HL-60 (cell line): Measurements from ENCODE around the gene FAM221A.

Experiments used
- DNase-seq, 2 experiments: peaks; one replicate each; pipeline ENCODE4 v3.0.0-alpha.2; 2010 to 2020; ENCODE audit warnings: low read depth in 1 of 2, low spot score in 1 of 2
- H3K27ac ChIP-seq: fragments of 250-450 bp; sonication (Bioruptor Pico); replicated peaks from 2 replicates; pipeline ENCODE4 v1.5.1; 2020; ENCODE audit warnings: mild to moderate bottlenecking, moderate library complexity
- H3K27me3 ChIP-seq: fragments of 250-450 bp; sonication (Bioruptor Pico); 2 replicates; pipeline ENCODE4 v1.5.1; 2021; ENCODE audit warnings: mild to moderate bottlenecking, moderate library complexity; ENCODE audit not compliant: insufficient read depth, poor library complexity, severe bottlenecking
- H3K4me3 ChIP-seq: replicated peaks from 2 replicates; pipeline ENCODE4 v1.5.1; 2011; ENCODE audit warnings: mild to moderate bottlenecking, control low read depth, low read length; ENCODE audit not compliant: insufficient read depth
- CTCF ChIP-seq: IDR thresholded peaks from one replicate; pipeline ENCODE4 v1.5.1; 2011; ENCODE audit warnings: low read length, control low read depth, inconsistent platforms; ENCODE audit not compliant: insufficient read depth
- GABPA ChIP-seq: IDR thresholded peaks from 2 replicates; pipeline ENCODE4 v1.6.1; 2012; ENCODE audit warnings: low read depth
- POLR2AphosphoS5 ChIP-seq: IDR thresholded peaks from 2 replicates; pipeline ENCODE4 v1.6.1; 2012; ENCODE audit warnings: low read depth
- REST ChIP-seq: IDR thresholded peaks from 2 replicates; pipeline ENCODE4 v1.6.1; 2012; ENCODE audit warnings: low read depth; ENCODE audit not compliant: insufficient replicate concordance
- SPI1 ChIP-seq: IDR thresholded peaks from 2 replicates; pipeline ENCODE4 v1.6.1; 2012; ENCODE audit warnings: low read depth, mild to moderate bottlenecking, borderline replicate concordance

The FAM221A gene

GRCh38 chr7:23685731-23686130 lies 5.7 kb downstream of the FAM221A start:
- Histone ChIP-seq H3K27ac (no peak overlapping the region), H3K27me3 (no peaks in the 10 kb centered on the region), H3K4me3 (no peak overlapping the region)
- no peak for TF ChIP-seq GABPA
- no peak for TF ChIP-seq CTCF
- TF ChIP-seq SPI1 = no peak
- no peak for TF ChIP-seq POLR2AphosphoS5
- TF ChIP-seq REST = no peak
- no peak for DNase-seq

GRCh38 chr7:23687011-23687410 lies 7.0 kb downstream of the FAM221A start:
- no peak for DNase-seq
- TF ChIP-seq REST (no peak), CTCF (no peak), SPI1 (no peak)
- no peaks in the 10 kb centered on the region for H3K27me3 ChIP-seq
- H3K4me3 ChIP-seq = no peak overlapping the region
- no peak overlapping the region for H3K27ac ChIP-seq

- Histone ChIP-seq H3K27me3 (no peaks in the 10 kb centered on the region), H3K27ac (no peak overlapping the region), H3K4me3 (no peak overlapping the region)
- no peak for TF ChIP-seq SPI1
- TF ChIP-seq CTCF = no peak
- TF ChIP-seq GABPA = no peak
- no peak for TF ChIP-seq POLR2AphosphoS5
- no peak for TF ChIP-seq REST
- DNase-seq = no peak
These were observed 9.2 kb downstream of the FAM221A start for GRCh38 chr7:23689165-23689564.
